Measurements from ENCODE around the gene CTNND2.
"Not testable (repeated sequence)": the region's sequence is repeated elsewhere in the genome, so short reads cannot be mapped to it uniquely, and the experiment has no call there.

The CTNND2 gene

DNA sequence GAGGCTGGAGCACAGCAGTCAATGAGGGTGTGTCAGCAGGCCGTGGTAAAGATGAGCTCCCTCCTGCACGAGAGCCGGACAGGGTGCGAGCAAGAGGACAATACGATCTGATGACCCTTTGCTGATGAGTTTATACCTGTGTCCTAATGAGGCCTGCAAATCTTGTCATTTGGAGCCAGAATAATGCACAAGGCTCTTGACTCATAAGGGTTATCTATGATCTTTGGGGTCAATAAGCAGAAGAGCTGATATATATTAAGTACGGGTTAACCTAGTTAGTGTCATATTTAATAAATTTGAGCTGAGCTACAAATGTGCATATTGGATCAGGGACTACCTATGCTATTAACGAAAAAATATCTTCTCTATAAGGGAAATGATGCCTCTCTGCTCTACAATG lies 46.9 kb downstream of the CTNND2 start:
- no peak for DNase-seq

DNA sequence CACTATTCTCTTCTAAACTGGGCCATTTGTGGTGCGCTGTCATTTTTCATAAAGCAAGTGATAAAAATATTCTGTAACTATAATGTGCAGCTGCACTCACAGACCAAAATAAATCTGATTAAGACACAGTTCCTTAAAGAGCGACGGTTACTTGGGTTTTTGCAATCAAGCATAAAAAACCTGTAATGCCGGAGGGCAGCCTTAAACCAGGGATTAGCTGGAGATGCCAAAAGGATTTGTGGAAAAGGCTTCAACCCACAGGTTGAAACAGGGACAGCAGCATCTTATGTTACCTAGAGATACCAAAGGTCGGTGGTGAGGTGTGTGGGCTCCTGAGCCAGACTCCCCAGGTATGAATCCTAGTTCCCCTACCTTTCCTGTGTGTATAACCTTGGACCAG lies 49.3 kb downstream of the CTNND2 start:
- no peak for DNase-seq

DNA sequence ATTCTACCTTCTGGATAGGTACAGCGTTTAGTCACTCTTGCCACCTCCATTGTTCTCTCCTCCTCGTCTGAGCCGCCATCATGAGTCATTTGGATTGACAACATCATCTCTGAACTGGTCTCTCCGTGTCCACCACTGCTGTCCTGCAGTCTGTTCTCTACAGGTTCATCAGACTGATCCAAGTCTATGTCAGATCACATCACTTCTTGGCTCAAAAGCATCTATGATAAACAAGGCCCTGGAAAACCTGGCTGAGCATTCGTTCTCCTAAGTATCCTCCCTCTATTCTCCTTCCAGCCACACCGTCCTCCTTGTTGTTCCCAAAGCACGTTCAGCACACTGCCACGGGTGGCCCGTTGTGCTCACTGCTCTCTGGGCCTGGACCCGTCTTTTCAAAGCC lies 50.5 kb downstream of the CTNND2 start:
- DNase-seq, result no peak

DNA sequence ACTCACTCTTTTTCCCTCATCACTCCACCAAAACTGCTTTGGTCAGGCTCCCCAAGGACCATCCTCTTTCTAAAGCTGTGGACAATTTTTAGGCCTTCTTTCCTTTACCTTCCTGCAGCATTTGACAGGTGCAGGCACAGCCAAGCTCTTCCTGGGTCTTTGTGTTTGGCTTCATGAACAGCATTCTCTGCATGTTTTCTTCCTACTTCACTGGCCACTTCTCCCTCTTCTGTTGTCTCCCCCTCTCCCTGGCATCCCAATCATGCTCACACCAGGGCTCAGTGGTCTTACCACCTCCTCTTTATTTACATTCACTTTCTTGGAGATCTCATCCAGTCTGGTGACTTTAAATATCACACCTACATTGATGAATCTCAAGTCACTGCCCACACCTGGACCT lies 51.1 kb downstream of the CTNND2 start:
- no peak for DNase-seq

DNA sequence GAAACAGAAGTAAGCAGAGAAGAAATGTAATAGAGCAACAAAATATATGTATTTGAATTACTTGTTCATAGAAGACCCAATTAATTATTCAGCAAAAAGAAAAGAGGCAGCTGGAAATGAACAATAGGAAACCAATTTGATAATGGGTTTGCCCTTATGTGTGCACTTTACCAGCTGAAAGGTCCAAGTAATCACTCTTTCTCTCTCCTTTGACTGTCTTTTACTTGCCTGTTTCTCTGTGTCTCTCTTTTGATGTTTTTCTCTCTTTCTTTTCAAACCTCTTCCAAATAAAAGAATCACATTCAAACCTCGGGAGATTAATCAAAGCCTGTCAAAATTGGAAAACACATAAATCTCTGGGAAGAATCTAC lies 51.5 kb downstream of the CTNND2 start:
- DNase-seq, result no peak

DNA sequence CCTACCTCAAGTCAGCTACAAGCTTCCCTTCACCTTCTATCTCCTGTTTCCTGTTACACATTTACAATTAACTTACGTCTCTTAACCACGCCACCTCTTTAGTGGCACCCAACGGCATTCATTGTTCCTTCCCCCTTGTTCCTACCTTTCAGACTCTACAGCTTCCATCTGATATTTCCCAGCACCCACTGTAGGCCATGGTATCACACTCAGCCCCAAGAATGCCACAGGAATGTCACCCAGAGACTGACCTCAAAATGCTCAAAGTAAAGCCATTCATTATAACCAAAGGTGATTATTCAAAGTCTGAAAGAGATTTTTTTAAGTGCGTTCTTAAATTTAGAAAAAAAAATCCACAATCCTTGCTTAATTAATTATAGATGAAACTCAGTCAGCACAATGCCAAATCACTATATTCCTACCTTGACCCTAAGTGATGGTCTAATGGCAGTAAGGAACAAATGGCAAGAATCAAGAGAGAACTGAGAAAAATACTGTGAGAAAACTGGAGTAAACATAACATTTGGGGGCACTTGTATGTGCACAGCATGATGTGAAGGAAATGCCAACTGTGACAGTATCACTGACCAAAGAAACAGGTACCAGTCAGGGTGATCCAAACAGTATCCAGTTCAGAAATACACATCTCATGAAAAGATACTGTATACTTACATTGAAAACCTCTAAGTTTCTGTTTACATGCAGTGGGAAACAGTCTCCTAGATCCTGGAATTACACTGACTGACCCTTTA lies 52.1 kb downstream of the CTNND2 start:
- no peak for DNase-seq

DNA sequence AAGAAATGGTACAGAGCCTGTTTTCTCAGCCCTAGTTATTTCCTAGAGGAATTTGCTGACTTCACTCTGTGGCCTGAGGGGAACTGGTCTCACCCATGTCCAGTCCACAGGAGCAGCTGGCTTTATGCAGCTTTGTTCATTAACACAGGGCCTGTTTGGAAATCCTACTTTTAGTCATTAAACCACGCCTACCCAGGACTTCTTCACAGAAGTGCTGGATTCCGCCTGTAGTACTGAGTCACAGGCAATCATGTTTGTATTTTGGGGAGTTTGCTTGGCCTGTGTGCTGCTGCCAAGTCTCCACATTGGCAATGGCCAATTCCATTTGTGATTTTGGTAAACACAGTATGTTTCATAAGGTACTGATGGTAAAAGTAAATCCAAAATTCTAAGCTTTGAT lies 52.8 kb downstream of the CTNND2 start:
- DNase-seq, result no peak

DNA sequence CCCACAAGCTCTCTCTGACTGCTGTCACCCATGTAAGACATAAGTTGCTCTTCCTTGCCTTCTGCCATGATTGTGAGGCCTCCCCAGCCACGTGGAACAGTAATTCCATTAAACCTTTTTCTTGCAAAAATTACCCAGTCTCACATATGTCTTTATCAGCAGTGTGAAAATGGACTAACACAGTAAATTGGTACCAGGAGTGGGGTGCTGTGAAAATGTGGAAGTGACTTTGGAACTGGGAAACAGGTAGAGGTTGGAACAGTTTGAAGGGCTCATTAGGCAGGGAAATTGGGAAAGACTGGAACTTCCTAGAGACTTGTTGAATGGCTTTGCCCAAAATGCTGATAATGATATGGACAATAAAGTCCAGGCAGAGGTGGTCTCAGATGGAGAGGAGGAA lies 75.7 kb downstream of the CTNND2 start:
- DNase-seq, result not testable (repeated sequence)

DNA sequence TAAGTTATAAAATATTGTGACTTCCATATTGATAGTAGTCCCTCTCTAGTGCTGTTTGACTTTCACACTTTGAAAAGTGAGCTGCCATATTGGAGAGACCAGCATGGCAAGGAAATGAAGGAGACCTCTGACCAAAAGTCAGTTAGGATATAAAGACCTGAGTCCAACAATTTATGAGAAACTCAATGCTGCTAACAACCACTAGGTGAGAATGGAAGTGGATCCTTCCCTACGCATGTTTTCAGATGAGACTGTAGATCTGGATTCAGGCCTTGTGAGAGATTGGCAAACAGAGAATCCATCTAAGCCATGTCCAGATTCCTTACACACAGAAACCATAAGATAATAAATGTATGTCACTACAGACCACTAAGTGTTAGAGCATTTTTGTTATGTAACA lies 81.6 kb downstream of the CTNND2 start:
- DNase-seq, result no peak

DNA sequence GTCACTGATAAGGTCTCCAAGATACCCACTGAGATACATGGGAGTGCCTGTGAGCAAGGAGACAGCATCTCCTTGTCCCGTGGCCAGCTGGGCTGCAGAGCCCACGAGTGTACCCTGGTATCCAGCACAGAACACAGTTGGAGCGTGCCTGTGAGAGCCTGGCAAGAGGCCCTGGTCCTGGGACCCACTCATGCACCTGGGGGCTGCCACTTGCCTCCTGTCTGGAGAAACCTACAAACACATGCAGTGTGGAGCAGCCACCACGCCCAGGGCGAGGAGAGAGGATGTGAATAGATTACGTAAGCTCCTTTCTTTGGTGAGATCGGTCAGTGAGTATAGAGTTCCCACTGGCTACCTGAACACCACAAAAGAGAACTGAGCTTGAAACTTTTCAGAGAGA lies 88.3 kb downstream of the CTNND2 start:
- DNase-seq, result no peak

DNA sequence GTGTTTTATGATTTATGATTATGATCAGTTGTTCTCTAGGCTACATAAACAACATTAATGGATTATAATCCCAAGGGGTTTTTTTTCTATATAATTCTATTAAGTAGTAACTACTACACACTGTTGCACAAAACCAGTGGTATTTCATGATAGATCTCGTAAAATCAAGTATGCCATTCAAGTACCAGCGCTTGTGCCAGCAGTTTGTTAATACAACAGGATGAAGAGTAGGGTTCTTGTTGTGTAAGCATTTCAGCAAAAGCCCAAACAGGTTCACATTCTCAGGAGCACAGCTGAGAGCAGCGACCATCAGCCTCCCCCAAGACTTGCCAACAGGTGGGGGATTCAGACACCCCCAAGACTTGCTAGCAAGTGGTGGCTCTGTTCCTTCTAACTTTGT lies 88.8 kb downstream of the CTNND2 start:
- no peak for DNase-seq

DNA sequence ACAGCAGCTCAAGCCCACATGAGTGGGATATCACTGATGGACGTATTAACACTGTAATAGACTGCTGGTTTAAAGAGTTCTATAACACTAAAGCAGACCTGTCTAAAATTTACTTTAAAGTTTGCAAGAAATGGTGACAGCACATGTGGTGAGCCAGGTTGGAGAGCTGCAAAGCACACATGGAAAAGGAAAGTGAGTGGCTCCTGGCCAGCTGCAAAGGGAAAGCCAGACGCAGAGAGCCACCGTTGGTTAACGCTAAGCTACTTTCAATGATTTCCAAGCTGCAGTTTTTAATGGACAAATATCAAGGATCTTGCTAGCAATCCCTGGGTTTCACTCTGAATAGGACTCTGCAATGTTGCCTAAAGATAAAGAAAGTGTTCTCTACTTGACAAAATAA lies 89.9 kb downstream of the CTNND2 start:
- no peak for DNase-seq

DNA sequence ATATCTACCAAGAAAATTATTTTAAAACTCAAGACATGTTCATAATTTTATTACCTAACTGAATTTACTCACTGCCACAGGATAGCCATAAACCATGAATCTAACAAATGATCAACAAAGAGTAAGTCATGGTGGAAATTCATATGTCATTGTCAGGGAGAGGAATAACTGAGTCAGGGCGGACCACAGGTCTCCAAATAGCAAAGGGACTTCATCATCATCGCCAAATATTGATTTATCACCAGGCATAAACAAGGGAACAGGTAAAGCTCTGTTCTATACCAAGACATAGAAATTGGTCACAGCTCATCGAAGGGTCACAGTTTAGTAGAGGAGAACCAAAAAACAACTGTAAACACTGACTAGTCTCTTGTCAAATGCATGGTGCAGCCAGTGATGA lies 94.8 kb downstream of the CTNND2 start:
- no peak for DNase-seq

DNA sequence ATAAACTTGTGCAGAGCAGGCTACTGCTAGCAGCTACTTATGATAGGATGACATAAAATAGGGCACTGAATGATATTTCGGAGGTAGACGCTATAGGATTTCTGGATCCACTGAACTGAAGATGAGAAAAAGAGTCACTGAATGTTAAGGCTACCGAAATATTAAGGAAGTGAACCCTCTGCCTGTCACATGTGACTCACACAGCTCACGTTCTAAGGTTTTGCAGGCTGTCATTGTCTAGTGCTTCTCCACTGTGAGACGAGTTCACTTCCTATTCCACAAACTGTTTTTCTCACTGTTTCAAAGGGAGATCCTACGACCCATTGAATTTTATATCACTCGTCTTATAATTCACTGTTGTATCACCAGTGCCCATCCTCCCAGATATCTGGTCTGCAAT lies 100.8 kb downstream of the CTNND2 start:
- DNase-seq, result peak in 1 of 4 experiments; percentile 3

DNA sequence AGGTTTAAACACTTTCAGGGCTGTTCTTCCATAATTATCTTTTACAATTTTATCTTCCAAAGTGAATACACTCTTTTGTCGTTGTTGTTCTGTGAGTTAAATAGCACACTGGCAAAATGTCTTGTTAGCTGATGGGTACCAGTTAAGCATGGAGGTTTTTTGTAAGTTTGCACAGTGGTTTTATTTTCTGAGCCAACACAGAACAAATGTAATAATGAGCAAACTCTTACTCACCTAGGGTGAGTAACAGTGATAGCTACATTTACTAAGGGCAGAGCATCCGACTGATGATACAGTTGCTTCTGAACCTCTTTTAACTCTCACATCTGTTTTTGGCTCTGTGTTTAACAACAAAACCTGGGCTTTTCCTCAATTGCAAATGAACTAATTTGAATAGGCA lies 103.2 kb downstream of the CTNND2 start:
- no peak for DNase-seq

DNA sequence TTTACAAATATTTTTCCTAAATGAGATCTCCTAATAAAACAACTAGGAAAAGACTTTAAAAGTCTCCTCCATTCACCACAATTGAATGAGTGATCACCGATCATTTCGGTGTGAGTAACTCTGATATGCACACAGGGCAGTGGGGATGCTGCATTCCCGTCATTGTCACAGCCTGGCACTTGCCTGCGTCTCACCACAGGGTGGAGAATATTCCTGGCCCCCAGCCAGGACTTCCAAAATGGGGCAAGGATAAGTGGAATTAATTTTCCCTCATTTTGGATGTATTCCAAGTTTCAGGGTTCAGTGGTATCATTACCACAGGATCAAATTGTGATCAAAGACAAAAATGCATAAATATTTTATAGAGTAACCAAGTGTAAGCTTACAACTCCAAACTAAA lies 107.1 kb downstream of the CTNND2 start:
- no peak for DNase-seq

DNA sequence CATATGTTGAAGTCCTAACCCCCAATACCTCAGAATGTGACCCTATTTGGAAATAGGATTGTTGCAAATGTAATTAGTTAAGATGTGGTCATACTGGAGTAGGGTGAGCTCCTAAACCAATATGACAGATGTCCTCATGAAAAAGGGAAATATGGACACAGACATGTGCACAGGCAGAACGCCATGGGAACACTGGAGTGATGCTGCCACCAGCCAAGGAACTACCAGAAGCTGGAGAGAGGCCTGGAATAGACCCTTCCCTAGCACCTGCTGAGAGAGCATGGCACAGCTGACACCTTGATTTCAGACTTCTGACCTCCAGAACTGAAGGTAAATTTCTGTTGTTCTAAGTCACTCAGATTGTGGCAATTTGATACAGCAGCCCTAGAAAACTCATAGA lies 110.8 kb downstream of the CTNND2 start:
- DNase-seq, result no peak

DNA sequence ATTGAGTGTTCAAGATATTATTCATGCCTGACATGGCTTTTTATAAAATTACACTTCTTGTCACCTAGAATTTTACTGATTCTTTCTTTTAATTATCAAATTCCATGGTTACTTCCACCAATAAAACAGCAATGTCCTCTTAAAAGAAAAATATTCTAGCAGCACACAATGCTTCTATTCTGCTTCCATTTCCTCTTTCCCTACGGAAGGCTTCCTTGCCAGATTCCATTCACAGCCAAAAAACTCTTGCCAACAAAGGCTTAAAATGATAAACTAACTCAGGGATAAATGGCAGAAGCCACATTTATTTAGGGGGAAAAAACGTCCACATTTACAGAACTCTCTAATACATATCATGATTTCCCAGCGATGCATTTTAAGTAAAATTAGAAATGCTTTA lies 111.6 kb downstream of the CTNND2 start:
- DNase-seq, result no peak

DNA sequence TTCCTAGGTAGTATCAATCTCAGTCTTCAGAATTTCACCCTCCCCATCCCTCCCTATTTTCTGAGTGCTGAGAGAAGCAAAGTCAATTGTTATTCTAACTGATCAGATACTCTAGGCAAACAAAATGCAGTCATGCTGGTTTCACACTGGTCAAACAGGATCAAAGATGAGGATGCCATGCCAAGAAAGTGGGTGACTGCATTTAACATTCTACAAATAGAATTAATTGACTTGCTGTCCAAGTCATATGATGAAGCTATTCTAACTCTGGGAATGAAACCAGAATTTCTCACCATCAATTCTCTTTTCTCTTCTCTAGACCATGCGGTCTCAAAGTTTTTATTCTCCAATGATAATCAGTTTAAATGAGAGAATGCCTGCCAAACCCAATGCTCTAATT lies 112.5 kb downstream of the CTNND2 start:
- DNase-seq, result no peak

DNA sequence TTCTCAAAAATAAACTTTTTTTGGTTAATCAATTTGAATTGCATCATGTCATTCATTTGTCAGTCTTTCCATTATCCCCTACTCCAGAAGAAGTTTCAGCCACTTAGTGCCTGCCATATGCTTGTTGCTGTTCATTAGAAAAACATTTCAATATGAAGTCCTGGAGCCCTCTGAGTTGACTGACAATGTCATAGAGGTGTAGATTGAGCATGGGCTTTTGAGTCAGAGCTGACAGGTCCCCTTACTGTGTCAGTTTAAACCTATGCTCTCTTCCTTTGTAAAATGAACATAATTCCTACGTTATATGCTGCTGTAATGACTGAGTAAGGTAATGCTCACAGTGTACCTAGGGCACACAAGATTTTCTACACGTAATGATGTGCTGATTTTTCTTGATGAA lies 114.0 kb downstream of the CTNND2 start:
- DNase-seq, result no peak

DNA sequence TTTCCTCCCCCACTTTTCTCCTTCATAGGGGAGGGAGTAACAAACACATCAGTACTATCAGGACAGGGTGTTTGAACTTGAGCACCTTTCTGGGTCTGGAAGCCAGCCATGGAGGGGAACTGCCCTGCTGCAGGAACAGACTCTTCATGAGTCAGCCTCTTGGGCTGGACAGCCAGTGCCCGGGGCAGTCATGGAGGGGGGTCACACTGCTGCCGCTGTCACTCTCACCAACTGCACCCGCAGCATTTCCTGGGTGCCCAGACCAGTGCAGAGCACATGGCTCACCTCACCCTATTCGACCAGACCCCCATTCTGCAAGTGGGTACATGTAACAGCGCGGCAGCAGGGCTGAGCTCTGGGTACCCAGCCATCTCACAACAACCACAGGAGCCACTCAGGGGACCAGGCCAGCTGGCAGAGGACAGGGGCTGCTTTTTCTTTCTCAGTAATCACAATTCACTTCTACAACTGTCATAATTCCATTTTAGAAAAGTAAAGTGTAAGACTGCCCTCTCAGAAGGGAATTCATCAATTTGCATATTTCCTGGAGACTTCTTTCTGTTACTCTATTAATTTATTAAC lies 118.4 kb downstream of the CTNND2 start:
- DNase-seq, result no peak

DNA sequence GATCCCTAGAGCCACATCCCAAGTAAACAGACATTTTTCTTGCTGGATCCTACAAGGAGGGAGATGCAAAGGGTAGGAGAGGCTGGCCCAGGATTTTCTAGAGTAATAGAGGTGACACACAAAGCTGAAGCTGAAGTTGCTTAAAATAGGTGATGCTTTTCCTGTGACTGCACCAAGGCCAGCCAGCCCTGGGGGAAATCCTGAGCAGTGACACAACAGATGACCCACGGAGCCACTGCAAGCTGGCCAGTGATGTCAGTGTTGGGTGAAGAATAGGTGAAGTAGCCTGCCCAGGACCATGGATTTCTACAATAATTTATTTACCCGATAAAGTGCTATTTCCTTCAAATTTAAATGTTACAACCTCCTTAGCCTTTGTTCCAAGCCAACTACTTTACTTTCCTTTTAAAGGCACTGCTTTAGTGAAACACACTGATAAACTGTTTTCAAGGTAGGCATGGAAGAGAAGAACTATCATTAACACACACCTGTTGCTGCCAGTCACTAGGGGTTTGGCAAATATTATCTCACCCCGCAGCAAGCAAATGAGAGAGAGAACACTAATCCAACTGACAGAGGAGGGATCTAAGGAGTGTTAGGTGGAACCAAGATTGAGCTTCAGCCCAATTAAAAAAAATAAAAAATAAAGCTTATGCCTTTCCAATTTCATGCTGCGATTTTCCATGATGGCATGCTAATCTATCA lies 123.5 kb downstream of the CTNND2 start:
- DNase-seq, result no peak

DNA sequence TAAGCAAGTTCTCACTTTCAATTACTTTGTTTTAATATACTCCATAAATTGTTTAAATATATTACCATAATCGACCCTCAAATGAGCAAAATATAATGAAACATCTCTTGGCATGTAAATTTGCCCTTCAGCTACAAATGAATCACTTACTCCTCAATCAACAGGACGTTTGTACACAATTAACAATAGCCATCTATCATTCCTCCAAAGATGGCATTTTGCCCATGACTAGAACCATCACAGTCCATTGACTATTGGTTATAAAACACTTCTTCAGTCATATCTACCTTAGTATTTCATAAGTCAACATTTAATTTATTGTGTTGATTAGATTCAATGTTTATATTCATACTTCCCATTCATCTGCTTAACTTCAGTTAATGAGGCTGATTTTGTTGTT lies 127.2 kb downstream of the CTNND2 start:
- no peak for DNase-seq

DNA sequence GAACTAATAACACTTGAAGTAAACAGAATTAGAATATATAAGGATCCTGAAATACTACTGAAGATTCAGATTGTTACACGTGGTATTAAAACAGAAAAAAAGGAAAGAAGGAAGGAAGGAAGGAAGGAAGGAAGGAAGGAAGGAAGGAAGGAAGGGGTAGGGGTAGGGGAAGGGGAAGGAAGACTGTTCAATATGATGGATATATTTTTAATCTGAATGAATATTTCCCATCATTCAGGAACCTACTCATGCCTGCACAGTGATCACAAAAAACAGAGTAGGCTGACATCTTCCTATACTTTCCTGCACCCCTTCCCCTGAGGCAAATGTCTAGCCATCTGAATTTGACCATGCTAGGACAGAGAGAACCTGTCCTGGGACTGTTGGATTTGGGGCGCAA lies 133.9 kb downstream of the CTNND2 start:
- DNase-seq, result no peak
